ENCODE results near the gene CD58. TPM values are rescaled to one million over a fixed set of nuclear protein-coding genes. Genes with fewer than 3 reads are reported as not detected.
"Not testable (repeated sequence)": the region's sequence is repeated elsewhere in the genome, so short reads cannot be mapped to it uniquely, and the experiment has no call there.

Gene CD58
- total RNA-seq, 4 donors from 2014 or later: 20.3 to 23.4 (median 21.7) TPM

- no peaks in the 10 kb centered on the region for H3K36me3 ChIP-seq
- TF ChIP-seq POLR2AphosphoS5 (IDR thresholded peaks at IDR 0.05): no peak
- TF ChIP-seq CTCF (IDR thresholded peaks at IDR 0.05): no peak
- no peak for TF ChIP-seq EP300 (IDR thresholded peaks at IDR 0.05)
- no peak for TF ChIP-seq POLR2A (IDR thresholded peaks at IDR 0.05; ENCODE audit: low read depth)
- H3K4me3 ChIP-seq: no peak overlapping the region
- no peak overlapping the region for H3K27ac ChIP-seq (replicated peaks in 1 of 4)
- 77% methylated on average over 4 of the region's 4 CpGs for WGBS
- no peaks in the 10 kb centered on the region for H3K27me3 ChIP-seq
- intact Hi-C loops (cut with DNase I): no loop called here
- no peaks in the 10 kb centered on the region for H3K9me3 ChIP-seq
- DNase-seq (ENCODE audit: extremely low spot score): peak; percentile 17
- peaks cover 19 to 39% (median 27%) of the 10 kb centered on the region in 4 donors for H3K4me1 ChIP-seq
Observed at GRCh38 chr1:116567790-116568661, 2.8 kb downstream of the CD58 start.

- no peak for DNase-seq (ENCODE audit: extremely low spot score)
- 100% methylated on average over 1 of the region's 1 CpG for WGBS
- TF ChIP-seq POLR2A (IDR thresholded peaks at IDR 0.05; ENCODE audit: low read depth): no peak
- no peak for TF ChIP-seq EP300 (IDR thresholded peaks at IDR 0.05)
- no peak for TF ChIP-seq POLR2AphosphoS5 (IDR thresholded peaks at IDR 0.05)
- TF ChIP-seq CTCF (IDR thresholded peaks at IDR 0.05): no peak
- Histone ChIP-seq H3K9me3 (no peaks in the 10 kb centered on the region), H3K4me3 (no peak overlapping the region), H3K27me3 (no peaks in the 10 kb centered on the region), H3K36me3 (no peaks in the 10 kb centered on the region), H3K27ac (replicated peaks in 1 of 4) (no peak overlapping the region), H3K4me1 (peaks cover 10 to 27% (median 18%) of the 10 kb centered on the region in 4 donors)
- intact Hi-C loops (cut with DNase I): no loop called here
Observed at GRCh38 chr1:116565222-116565621, 5.6 kb downstream of the CD58 start.

GRCh38 chr1:116564426-116564825, 6.4 kb downstream of the CD58 start:
- WGBS: 100% methylated on average over 1 of the region's 1 CpG
- Histone ChIP-seq H3K9me3 (no peaks in the 10 kb centered on the region), H3K36me3 (no peaks in the 10 kb centered on the region), H3K4me1 (peaks cover 8 to 19% (median 12%) of the 10 kb centered on the region in 4 donors), H3K27me3 (no peaks in the 10 kb centered on the region), H3K4me3 (no peak overlapping the region), H3K27ac (replicated peaks in 1 of 4) (no peak overlapping the region)
- TF ChIP-seq EP300 (IDR thresholded peaks at IDR 0.05) (no peak), POLR2AphosphoS5 (IDR thresholded peaks at IDR 0.05) (no peak), CTCF (IDR thresholded peaks at IDR 0.05) (no peak), POLR2A (IDR thresholded peaks at IDR 0.05; ENCODE audit: low read depth) (no peak)
- DNase-seq (ENCODE audit: extremely low spot score): peak; percentile 50
- intact Hi-C loops (cut with DNase I): no loop called here

- WGBS: 95% methylated on average over 4 of the region's 4 CpGs
- H3K4me3 ChIP-seq; intact Hi-C loops (cut with DNase I); H3K36me3 ChIP-seq; H3K4me1 ChIP-seq; H3K27me3 ChIP-seq; H3K27ac ChIP-seq (replicated peaks in 1 of 4); H3K9me3 ChIP-seq: not testable (repeated sequence)
- peak; percentile 29 for DNase-seq (ENCODE audit: extremely low spot score)
Observed at GRCh38 chr1:116562465-116562864, 8.4 kb downstream of the CD58 start.

- Histone ChIP-seq H3K4me1 (peaks cover 0 to 7% (median 2%) of the 10 kb centered on the region in 4 donors), H3K36me3 (no peaks in the 10 kb centered on the region), H3K4me3 (no peak overlapping the region), H3K27me3 (no peaks in the 10 kb centered on the region), H3K9me3 (no peaks in the 10 kb centered on the region), H3K27ac (replicated peaks in 1 of 4) (no peak overlapping the region)
- DNase-seq (ENCODE audit: extremely low spot score): no peak
- no peak for TF ChIP-seq CTCF (IDR thresholded peaks at IDR 0.05)
- TF ChIP-seq POLR2A (IDR thresholded peaks at IDR 0.05; ENCODE audit: low read depth): no peak
- no peak for TF ChIP-seq POLR2AphosphoS5 (IDR thresholded peaks at IDR 0.05)
- TF ChIP-seq EP300 (IDR thresholded peaks at IDR 0.05): no peak
- intact Hi-C loops (cut with DNase I): no loop called here
Observed at GRCh38 chr1:116561563-116561962, 9.3 kb downstream of the CD58 start.
